ENCODE results near the gene OR52L1. TPM values are rescaled to one million over a fixed set of nuclear protein-coding genes. Genes with fewer than 3 reads are reported as not detected.

The OR52L1 gene
- total and polyA plus RNA-seq, 2 of the 4 experiments (the other 2 are of a cell fraction), result not detected

GRCh38 chr11:5941951-5942350 is 44.8 kb downstream of the OR52L1 start, which contains the start of gene OR56A3:
OR56A3 (plus strand) TSS chr11:5942251; CDS start chr11:5947347, 5,096 bp downstream.
- Histone ChIP-seq H3K9me3 (ENCODE audit: control insufficient read depth, insufficient read depth, low read length) (peaks cover 15% of the 10 kb centered on the region), H3K27me3 (ENCODE audit: control insufficient read depth, insufficient read depth, low read length) (no peaks in the 10 kb centered on the region), H3K18ac (ENCODE audit: low read depth, low read length) (no peak within 1 kb of the TSS), H3K14ac (replicated peaks; ENCODE audit: low read depth, low read length) (no peak within 1 kb of the TSS), H2BK15ac (ENCODE audit: low read depth, low read length) (no peak within 1 kb of the TSS), H2AK9ac (replicated peaks; ENCODE audit: low read depth, low read length, poor library complexity) (no peak within 1 kb of the TSS), H3K4me2 (ENCODE audit: low read depth, low read length) (no peak within 1 kb of the TSS), H3K23ac (ENCODE audit: low read depth, low read length) (no peak within 1 kb of the TSS), H3K9ac (ENCODE audit: low read depth, low read length) (no peak within 1 kb of the TSS), H3K9me1 (ENCODE audit: insufficient read depth, low read length) (no peaks in the 10 kb centered on the region), H3K4me1 (ENCODE audit: control insufficient read depth, insufficient read depth, low read length) (no peaks in the 10 kb centered on the region), H2BK120ac (ENCODE audit: low read depth, low read length) (no peak within 1 kb of the TSS), H3K4ac (ENCODE audit: low read depth, low read length) (no peak within 1 kb of the TSS), H3K36me3 (ENCODE audit: control insufficient read depth, insufficient read depth, low read length) (no peaks in the 10 kb centered on the region), H4K91ac (ENCODE audit: insufficient read depth, low read depth, low read length) (no peak within 1 kb of the TSS), H3K27ac (ENCODE audit: insufficient read depth, low read length) (no peak within 1 kb of the TSS), H4K8ac (ENCODE audit: low read depth in 2 of 2, low read length in 2 of 2) (no peak within 1 kb of the TSS), H4K5ac (ENCODE audit: low read depth, low read length) (no peak within 1 kb of the TSS), H2BK20ac (ENCODE audit: low read depth, low read length) (no peak within 1 kb of the TSS), H4K20me1 (ENCODE audit: insufficient read depth, low read length) (no peaks in the 10 kb centered on the region), H3K4me3 (ENCODE audit: insufficient read depth, low read depth, low read length) (no peak within 1 kb of the TSS), H2AK5ac (ENCODE audit: low read depth, low read length) (no peak within 1 kb of the TSS), H2BK5ac (ENCODE audit: low read depth, low read length, poor library complexity, severe bottlenecking) (no peak within 1 kb of the TSS), H3K56ac (ENCODE audit: extremely low read depth, insufficient read depth, low read length) (no peak within 1 kb of the TSS), H2AFZ (replicated peaks; ENCODE audit: low read length, poor library complexity) (no peak within 1 kb of the TSS), H3K79me1 (ENCODE audit: low read depth in 1 of 2, low read length in 2 of 2) (no peaks in the 10 kb centered on the region)
- intact Hi-C loops (cut with micrococcal nuclease), result no loop called here
- ATAC-seq (ENCODE audit: low read depth), result no peak
- BruUV-seq (replicated peaks), result no TSS peak
- no peak for TF ChIP-seq NFE2L2 (IDR thresholded peaks at IDR 0.05; ENCODE audit: low read depth, low read length)
- TF ChIP-seq SMC3 (IDR thresholded peaks at IDR 0.05; ENCODE audit: low read depth, low read length), result no peak
- no peak for TF ChIP-seq MAFK (IDR thresholded peaks at IDR 0.05; ENCODE audit: low read depth, low read length)
- TF ChIP-seq BHLHE40 (IDR thresholded peaks at IDR 0.05; ENCODE audit: low read depth, low read length), result no peak
- no peak for TF ChIP-seq CEBPB (IDR thresholded peaks at IDR 0.05; ENCODE audit: low read depth, low read length)
- no peak for TF ChIP-seq RFX5 (IDR thresholded peaks at IDR 0.05; ENCODE audit: low read depth, low read length)
- dilution Hi-C loops (cut with HindIII; ENCODE audit: low sequenced_read_pairs, unreplicated experiment), result no loop called here
- ChIA-PET CTCF (no interaction called here), POLR2A (ENCODE audit: unreplicated experiment) (no interaction called here)
- 100% methylated on average over 1 of the region's 3 CpGs; no CpG with 5 or more reads in 1 of the 2 experiments for WGBS, 2 experiments (ENCODE audit: extremely low coverage in 2 of 2, insufficient read length in 1 of 2)
- DNase-seq, result no peak
- in situ Hi-C loops (cut with MboI; ENCODE audit: low sequenced_read_pairs), result no loop called here

Measured in IMR-90 (cell line).